HG02973 (cell line): Measurements from ENCODE around the gene CNDP1.
A peak's percentile ranks its signal among the peaks of the same experiment; 100 is the strongest.
"Not testable (repeated sequence)": the region's sequence is repeated elsewhere in the genome, so short reads cannot be mapped to it uniquely, and the experiment has no call there.

Experiments
- ATAC-seq: cut with Tn5 transposase; IDR thresholded peaks from one replicate; pipeline ENCODE4 v1.9.1; 2021; ENCODE audit warnings: moderate library complexity; ENCODE audit not compliant: unreplicated experiment

The CNDP1 gene

GRCh38 chr18:74544898-74545297 lies 10.6 kb downstream of the CNDP1 start:
- ATAC-seq, result no peak

GRCh38 chr18:74546007-74546406 lies 11.7 kb downstream of the CNDP1 start:
- no peak for ATAC-seq

- no peak for ATAC-seq
Measured at GRCh38 chr18:74546751-74547530, 12.6 kb downstream of the CNDP1 start.

- ATAC-seq, result no peak
Measured at GRCh38 chr18:74547860-74548259, 13.6 kb downstream of the CNDP1 start.

GRCh38 chr18:74549591-74550104 lies 15.3 kb downstream of the CNDP1 start:
- no peak for ATAC-seq

GRCh38 chr18:74550886-74551285 lies 16.6 kb downstream of the CNDP1 start:
- no peak for ATAC-seq

DNA sequence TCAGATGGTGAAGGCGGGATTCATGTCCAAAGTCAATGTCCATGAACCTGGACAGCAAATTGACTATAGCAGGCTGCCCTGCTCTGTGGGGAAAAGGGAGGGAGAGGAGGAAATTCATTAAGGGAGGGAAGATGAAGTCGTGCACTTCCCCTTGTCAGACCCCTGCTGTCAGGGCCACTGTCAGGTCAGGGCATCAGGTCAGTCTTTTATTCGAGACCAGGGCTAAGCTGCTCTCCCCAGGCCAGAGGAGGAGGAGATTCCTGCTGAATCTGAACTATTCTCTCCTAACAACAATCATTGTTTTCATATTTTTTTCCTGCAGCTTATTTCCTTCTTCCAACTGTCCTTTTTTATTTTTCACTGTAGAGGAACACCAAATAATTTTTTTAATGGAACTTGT lies 17.2 kb downstream of the CNDP1 start:
- ATAC-seq, result no peak

DNA sequence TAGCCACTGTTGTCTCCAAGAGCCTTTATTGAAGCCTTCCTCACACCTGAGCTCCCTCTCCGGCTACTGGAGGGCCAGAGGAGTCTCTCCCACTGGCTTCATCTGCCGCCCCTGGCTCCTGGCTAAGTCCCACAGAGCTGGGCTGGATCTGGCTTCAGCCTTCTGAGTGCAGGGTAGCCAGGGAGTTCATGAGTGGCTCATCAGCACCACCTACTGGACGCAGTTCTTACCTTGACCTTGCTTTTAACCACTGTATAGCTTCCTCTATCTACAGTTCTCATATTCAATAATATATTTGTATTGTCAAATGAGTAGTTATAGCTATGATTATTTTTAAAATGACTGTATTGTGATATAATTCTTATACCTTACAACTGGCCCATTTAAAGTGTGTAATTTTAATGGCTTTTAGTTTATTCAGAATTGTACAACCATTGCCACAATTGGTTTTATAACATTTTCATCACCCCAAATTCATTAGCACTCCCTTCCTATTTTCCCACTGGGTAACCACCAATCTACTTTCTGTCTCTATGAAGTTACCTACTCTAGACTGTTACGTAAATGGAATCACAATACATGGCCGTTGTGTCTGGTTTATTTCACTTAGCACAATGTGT lies 17.7 kb downstream of the CNDP1 start:
- ATAC-seq, result peak; percentile 98

- no peak for ATAC-seq
Measured at GRCh38 chr18:74556126-74556525, 21.8 kb downstream of the CNDP1 start.

GRCh38 chr18:74558096-74558495 lies 23.8 kb downstream of the CNDP1 start:
- ATAC-seq, result no peak

DNA sequence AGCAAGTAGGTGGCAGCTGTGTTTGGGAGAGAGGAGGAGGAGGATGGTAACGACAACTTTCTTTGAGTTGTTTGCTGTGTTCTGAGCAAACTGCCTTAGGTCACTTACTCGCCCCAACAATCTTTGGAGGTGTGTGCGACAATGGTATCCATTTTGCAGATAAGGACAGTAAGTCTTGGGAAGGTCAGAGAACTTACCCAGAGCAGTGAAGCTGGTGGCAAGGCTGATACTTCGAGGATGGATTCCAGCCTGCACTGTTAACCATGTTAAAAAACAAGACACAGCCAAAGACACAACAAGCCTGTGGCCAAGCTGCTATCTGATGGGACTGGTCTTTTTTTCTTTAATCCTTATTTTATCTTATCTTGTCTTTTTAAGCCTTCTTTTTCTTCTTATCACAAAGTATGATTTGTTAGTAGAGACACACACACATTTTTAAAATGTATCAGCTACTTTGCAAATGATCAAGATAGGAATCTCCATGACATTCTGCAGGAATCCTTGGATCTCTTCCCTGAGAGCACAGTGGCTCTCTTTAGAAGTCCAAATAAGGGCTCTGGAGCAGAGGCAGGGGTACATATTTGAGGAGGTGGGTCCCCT lies 27.9 kb downstream of the CNDP1 start:
- no peak for ATAC-seq

DNA sequence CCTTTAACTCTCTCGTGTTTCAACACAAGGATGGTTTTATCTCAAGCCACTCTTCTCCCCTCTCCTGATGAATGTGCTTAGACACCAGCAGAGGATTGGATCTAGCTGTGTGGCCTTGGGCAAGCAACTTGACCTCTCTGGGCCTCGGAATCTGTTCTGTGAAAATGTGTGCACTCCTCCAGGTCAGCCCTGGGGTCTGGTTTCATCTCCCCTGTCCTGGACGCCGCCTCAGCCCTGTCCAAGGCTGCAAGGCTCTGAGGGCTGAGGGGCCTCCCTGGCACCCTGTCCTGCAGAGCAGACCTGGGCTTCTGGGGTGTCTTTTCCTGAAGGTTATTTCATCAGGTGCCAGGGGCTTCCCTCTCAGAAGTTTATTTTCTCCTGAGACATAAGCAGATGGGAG lies 28.5 kb downstream of the CNDP1 start:
- no peak for ATAC-seq

DNA sequence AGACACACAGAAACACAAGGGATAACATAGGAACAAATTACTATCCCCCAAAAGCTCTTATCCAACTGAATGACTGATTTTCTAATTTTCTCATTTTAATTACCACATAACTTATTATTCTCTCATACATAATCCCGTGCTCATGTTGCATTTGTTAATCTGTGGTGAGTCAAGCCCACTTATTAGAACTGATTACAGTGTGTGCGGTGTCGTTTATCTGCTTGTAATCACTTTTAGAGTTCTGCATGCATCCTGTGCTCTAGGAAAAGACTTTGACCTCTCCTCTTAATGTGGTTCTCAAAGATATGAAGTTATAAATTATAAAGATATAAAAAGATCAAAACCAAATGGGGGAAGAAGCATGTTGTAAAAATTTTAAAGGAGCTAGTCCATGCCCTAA lies 29.7 kb downstream of the CNDP1 start:
- no peak for ATAC-seq

DNA sequence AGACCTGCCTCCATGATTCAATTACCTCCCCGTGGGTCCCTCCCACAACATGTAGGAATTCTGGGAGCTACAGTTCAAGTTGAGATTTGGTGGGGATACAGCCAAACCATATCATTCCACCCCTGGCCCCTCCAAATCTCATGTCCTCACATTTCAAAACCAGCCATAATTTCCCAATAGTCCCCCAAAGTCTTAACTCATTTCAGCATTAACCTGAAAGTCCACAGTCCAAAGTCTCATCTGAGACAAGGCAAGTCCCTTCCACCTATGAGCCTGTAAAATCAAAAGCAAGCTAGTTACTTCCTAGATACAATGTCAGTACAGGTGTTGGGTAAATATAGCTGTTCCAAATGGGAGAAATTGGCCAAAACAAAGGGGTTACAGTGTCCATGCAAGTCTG lies 30.9 kb downstream of the CNDP1 start:
- not testable (repeated sequence) for ATAC-seq

DNA sequence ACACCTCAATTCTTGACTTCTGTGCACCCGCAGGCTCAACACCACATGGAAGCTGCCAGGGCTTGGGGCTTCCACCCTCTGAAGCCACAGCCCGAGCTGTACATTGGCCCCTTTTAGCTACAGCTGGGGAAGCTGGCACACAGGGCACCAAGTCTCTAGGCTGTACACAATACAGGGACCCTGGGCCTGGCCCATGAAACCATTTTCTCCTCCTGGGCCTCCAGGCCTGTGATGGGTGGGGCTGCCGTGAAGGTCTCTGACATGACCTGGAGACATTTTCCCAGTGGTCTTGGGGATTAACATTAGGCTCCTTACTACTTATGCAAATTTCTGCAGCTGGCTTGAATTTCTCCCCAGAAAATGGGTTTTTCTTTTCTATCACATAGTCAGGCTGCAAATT lies 31.7 kb downstream of the CNDP1 start:
- ATAC-seq, result not testable (repeated sequence)

- no peak for ATAC-seq
Measured at GRCh38 chr18:74567822-74568221, 33.5 kb downstream of the CNDP1 start.

- ATAC-seq, result no peak
Measured at GRCh38 chr18:74569401-74569800, 35.1 kb downstream of the CNDP1 start.

DNA sequence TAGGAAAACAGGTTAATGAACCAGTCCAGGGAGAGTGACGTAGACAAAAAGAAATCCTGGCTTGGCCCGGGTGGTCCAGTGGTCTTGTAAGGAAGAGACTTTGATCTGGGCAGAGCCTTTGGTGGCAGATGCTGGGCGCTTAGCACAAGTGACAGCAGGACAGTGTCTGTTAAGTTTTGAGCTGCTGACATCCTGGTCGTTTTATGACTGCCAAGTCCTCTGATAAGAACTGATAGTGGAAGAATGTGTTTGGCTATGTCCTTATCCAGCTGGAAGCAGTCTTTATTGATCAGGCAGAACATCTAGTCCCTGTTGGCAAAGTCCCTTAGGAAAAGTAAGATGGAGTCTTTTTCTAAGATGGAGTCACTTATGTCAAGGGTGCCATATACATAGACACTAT lies 36.0 kb downstream of the CNDP1 start:
- no peak for ATAC-seq

DNA sequence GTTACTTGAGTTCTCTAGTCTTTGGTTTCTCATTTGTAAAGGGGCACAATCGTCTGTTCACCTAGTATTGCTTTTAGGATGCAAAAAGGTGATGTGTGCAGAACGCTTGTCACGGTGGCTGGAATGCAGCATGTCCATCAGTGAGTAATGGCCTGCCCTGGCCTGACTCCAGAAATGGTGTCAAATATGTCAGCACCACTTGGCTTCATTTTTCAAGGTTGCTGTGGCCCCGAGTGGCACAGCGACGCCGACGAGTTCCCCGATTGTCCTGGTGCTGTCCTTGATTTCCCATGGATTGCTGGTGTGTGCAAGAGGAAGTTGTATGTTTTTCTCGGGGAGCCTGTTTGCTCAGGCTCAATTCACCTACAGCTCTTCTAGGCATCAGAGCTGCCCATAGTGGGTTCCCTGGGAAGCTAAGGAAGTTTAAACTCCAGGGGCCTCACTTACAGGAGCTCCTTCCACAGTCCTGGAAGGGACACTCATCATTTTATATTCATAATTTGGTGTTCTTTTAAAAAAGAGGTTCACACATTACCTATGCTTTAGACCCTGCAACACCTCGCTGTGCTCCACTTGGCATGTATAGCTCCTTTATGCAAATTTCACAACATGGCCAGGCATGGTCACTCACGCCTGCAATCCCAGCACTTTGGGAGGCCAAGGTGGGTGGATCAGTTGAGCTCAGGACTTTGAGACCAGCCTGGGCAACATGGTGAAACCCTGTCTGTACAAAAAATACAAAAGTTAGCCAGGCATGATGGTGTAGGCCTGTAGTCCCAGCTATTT lies 37.8 kb downstream of the CNDP1 start:
- ATAC-seq, result no peak

DNA sequence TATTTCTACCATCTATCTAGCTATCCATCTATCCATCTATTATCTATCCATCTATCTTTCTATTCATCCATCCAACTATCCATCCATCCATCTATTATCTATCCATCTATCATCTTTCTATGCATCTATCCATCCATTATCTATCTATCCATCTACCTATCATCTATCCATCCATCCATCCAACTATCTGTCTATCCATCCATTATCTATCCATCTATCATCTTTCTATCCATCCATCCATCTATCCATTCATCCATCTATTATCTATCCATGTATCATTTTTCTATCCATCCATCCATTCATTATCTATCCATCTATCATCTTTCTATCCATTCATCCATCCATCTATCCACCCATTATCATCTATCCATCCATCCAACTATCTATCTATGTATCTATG lies 38.8 kb downstream of the CNDP1 start:
- no peak for ATAC-seq

DNA sequence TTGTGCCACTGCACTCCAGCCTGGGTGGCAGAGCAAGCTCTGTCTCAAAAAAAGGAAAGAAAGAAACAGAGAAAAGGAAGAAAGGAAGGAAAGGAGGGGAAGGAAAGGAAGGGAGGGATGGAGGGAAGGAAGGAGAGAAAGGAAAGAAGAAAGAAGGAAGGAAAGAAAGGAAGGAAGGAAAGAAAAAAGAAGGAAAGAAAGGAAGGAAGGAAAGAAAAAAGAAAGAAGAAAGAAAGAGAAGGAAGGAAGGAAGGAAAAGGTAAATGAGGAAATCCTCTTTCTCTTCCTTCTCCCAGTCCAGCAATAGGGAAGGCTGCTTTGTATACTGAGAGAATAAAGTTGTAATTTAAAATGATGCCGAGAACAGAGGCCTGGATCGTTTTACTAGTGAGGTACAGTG lies 40.6 kb downstream of the CNDP1 start:
- ATAC-seq, result no peak
